Central memory CD4-positive, alpha-beta T cell (primary cell): Measurements from ENCODE around the gene OTOP3.
"Not testable (repeated sequence)": the region's sequence is repeated elsewhere in the genome, so short reads cannot be mapped to it uniquely, and the experiment has no call there.

Source experiments
- DNase-seq: peaks from one replicate; pipeline ENCODE4 v3.0.0; 2022
- total RNA-seq, 3 experiments: gene quantifications; one replicate each; lab custom pipeline; 2026; lab: John Stamatoyannopoulos, UW

The OTOP3 gene, protein sequence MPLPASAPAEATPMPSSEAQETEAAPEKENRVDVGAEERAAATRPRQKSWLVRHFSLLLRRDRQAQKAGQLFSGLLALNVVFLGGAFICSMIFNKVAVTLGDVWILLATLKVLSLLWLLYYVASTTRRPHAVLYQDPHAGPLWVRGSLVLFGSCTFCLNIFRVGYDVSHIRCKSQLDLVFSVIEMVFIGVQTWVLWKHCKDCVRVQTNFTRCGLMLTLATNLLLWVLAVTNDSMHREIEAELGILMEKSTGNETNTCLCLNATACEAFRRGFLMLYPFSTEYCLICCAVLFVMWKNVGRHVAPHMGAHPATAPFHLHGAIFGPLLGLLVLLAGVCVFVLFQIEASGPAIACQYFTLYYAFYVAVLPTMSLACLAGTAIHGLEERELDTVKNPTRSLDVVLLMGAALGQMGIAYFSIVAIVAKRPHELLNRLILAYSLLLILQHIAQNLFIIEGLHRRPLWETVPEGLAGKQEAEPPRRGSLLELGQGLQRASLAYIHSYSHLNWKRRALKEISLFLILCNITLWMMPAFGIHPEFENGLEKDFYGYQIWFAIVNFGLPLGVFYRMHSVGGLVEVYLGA
- total RNA-seq, result 0 reads per million in 3 experiments

DNA sequence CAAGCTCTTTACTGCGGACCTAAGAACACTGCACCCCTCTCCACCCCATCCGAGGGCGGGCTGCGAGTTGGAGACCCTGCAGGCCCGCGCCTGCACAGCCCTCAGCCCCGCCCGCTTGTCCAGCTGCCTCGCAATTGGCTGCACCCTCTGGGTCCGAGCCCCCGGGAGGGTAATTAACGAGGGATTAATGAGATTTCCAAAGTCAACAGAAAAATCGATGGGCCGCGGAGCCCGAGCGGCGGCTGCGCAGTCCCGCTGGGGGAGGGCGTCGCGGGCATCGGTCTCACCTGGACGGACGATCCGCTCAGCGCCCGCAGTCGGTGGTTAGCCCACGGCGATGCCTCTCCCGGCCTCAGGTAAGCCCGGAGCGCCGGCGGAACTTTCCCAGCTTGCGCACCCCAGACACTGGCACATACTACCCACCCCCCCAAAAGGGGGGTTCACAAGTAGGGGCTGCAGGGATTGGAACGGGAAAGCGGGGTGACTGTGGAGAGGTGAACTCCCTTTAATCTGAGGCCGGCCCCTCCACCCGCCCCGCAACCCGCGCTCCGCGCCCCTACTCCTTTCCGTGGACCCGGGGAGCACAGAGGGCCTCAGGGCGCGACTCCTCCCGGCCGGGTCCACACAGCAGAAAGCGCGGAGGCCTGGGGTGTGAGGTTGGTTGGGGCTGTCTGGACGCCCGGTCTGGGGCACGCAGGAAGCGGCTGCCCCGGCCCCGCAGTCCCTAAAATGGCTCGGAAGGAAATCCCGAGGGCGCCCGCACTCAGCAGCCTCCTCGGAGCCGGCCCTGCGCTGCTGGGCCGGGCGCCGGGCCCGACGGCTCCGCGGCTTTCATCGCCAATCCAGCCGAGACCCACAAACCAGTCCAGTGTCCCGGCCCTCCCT is at the start of gene OTOP3:
TSS of gene OTOP3 (plus strand) at position 314 of the 885 bp plus-strand sequence. CDS start at position 338, 24 bp downstream.
- no peak for DNase-seq

DNA sequence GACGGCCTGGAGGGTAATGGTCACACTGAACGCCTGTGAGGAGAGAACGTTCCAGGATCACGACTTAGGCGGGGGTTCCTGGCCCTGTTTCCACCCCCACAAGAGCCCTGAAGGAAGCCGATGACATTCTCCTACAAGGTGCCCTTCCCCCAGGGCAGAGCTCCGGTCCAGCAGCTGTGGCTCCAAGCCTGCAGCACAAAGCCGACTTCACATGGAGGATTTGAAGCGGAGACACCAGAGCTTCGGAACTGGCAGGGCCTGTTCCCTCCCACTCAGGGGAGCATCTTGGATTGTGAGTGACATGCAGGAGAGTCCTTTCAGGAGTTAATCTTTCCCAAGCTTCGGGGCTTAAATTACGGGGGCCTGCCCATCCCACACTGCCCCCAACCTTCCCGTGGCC is 47.2 kb upstream of the OTOP3 start:
- no peak for DNase-seq

DNA sequence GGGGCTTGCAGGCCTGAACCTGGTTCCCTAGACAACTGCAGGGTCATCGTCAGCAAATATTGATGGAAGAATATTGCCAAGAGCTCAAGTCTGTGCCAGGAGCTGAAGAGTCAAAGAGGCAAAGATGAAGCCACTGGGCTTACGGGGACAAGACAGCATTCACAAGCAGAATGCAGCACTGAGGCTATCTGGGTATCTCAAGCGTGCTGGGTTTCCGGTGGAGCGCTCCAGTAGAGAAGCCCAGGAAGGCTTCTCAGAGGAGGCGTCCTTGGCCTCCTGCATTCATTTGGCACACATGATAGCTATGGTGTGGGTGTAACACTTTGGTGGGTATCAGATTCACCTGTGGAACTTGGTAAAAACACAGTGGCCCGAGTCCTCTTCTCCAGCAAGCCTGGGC is 45.1 kb upstream of the OTOP3 start:
- DNase-seq, result no peak

DNA sequence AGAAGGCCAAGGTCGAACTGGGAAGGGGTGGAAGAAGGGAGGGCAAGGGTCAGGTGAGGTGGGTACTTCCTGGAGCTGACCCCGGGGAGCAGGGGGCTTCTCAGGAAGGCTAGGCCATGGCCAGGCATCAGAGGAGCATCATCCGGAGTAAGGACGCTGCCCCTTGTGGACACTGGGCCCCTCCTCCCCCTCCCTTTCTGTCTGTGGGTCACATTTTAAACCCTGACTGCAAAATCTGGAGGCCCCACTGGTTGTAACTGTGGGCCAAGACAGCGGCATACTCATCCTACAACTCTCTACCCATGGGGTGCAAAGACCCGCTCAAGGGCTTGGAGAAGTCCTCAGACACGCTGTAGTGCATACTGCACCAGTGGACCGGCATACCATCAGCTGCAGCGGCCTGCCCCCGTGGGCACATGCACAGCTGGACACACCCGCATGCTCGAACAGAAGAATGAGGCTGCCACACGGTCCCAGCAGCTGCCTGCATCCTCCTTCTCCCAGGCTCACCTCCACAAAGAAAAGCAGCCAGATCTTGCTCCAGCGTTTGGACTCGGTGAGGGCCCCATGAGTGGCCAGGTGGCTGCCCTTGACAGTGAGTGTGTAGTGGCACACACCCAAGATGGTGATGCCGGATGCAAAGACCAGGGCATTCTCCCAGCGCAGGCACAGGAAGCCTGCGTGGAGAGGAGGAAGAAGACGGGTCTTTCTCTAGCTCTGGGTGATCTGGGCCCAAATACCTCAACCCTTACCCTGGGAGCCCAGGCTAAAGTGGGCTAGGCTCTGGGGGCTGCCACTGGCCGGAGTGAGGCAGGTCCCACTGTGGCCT is 43.5 kb upstream of the OTOP3 start:
- no peak for DNase-seq

DNA sequence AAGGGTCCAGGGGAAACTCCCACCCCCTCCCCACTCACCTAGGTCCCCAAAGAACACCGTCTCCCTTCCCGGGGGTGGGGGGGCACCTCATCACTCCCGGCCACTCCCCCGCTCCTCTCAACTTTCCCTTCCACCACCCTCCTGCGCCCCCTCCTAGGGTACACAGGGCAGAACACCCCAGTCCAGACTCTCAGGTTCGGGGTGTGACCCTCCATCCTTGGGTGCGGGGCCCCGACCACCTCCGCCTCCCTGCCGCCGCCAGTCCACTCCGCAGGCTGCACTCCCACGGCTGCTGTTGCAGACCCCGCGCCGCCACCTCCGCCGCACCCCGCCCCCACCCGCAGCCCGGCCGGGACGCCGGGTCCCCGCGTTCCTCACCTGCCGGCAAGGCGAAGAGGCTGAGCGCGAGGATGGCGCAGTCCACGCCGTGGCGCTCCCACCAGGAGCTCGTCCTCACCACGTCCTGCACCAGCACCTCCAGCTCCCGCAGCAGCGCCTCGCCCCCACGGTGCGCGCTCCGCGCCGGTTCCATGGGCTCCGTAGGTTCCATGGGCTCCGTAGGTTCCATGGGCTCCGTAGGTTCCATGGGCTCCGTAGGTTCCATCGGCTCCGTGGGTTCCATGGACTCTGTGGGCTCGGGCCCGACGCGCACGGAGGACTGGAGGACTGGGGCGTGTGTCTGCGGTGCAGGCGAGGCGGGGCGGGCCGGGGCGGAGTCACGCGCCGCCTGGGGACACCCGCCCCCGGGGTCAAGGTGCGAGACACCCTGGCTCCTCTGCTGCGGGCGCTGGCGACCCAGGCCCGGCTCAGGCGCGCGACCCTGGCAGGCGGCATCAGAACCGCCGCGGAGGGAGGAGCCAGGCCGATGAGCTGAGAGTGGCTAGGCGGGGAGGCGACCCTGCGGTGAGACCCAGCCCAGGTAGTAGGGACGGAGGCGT is 42.5 kb upstream of the OTOP3 start, which contains the start of gene FADS6:
TSS of gene FADS6 (minus strand) at position 660 of the 938 bp plus-strand sequence. CDS start at position 622, 38 bp downstream.
- DNase-seq, result no peak

DNA sequence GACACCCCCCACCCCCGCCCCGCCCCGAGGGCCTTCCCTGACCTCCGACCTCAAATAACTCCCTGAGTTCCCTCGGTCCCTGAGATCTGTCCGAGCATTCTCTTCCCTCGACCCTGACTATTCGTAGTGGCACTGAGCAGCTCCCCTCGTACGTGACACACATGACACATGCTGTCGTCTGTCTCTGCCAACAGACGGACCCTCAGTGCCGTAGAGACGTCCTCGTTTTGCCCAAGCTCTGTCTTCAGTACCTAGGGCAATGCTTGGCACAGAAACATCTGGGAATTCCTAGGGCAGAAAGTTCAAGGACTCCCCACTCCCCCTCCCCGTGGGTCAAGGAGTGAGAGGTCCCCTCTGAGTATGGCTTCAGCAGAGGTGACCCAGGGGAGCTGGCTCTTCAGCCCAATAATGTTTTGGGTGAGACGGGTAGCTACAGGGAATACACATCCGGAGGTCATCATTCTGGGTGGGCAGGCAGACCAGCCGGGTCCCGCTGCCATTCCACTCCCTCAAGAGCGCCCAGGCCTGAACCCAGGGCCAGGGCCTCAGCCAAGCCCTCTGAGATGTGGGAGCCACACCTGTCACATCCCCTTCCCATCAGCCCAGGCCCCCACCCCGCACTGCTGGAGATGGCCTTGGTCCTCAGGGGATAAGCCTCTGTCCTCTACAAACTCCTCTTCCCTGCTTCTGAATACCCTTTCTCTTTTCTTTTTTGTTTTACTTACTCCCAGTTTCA is 41.6 kb upstream of the OTOP3 start:
- no peak for DNase-seq

DNA sequence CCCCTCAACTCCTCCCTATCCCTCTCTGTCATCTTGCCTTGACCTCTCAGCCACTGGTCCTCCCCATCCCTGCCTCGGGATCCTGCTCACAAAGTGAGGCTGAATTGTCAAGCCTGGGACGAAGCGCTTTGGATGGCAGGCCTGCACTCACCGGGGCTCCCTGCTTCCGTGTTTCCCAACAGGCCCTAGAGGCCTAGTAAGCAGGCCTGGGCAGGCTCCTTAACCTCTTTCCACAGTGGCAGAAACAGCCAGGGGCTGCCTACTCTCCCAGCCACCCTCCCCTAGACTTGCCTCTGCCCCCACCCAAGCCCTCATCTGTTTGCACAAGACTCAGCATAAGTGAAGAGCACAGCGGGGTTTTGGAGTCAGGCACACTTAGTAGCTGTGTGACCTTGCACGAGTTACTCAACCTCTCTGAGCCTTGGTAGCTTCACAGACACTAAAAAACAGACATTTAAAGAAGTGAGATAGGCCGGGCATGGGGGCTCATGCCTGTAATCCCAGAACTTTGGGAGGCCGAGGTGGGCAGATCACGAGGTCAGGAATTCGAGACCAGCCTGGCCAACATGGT is 37.2 kb upstream of the OTOP3 start:
- DNase-seq, result no peak

DNA sequence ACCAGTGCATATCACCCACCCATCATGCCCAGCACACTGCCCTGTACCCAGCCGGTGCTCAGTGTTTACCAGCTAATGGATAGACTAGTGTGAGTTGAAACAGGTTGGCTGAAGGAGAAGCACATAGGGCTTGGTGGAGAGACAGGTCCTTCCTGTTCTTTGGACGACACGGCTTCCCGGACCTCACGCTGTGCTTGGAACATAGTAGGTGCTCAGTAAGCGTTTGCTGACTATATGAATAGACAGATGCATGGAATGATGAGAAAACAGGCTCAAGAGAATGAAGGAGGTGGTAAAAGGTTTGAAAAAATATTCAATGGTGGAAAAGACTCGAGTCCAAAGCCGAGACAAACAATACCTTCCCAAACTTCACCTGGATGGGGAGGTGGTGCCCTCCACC is 35.5 kb upstream of the OTOP3 start:
- DNase-seq, result no peak

DNA sequence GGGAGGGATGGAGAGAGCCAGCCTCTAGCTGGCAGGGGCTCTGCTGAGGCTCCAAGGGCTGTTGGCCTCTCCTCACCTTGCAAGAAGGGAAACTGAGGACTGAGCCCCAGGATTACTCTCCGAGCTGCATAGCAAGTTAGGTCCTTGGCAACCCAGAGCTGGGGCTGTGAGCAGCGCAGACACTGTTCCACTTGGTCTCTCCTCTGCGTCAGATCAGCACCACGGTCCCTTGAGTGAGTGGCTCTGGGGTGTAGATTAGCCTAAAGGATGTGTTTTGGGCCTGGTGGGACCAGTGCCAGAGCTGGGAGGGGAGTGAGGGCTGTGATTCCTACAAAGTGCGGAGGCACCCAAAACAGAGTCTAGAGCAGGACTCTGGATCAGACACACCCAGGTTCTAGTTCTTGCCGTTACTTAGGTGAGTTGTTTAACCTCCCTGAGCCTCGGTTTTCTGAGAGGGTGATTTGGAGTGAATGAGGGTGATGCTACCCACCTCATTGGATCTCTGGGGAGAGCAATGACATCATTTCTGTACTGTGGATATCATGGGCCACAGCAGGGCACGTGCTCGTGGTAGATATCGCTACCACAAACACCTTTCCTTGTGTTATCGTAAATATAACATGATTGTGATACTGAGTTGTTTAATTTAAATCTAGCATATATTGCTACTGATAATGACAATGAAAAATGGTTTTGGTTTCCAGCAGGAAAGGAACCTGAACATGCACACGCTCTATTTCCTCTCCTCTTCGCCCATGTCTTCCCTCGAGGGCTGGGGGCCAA is 34.2 kb upstream of the OTOP3 start:
- DNase-seq, result no peak

DNA sequence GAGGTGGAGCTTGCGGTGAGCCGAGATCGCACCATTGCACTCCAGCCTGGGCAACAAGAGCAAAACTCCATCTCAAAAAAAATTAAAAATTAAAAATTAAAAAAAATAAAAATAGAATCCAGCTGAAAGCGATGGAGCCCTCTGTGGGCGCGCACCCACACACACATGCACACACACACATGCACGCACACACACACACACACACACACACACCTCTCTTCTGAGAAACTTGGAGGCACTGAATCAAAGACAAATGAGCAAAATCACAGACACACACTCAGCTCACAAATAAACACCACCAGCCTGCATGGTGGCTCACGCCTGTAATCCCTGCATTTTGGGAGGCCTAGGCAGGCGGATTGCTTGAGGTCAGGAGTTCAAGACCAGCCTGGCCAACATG is 32.7 kb upstream of the OTOP3 start:
- DNase-seq, result no peak

DNA sequence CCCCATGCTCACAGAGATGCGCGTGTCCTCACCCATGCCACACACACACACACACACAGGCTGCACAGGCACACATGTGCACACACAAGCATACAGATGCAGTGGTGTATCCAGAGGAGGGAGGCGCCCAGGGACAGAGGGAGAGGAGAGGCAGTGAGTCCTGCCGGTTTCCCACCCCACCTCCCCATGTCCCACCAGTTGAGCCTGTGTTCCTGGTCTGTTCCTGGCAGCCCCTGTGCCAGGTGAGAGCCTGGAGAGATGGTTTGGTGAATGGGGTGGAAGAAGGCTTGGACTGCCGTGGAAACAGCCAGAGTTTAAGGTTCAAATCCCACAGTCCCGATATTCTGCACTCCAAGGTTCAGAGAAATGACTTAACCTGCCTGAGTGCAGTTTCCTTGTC is 32.0 kb upstream of the OTOP3 start:
- DNase-seq, result no peak

DNA sequence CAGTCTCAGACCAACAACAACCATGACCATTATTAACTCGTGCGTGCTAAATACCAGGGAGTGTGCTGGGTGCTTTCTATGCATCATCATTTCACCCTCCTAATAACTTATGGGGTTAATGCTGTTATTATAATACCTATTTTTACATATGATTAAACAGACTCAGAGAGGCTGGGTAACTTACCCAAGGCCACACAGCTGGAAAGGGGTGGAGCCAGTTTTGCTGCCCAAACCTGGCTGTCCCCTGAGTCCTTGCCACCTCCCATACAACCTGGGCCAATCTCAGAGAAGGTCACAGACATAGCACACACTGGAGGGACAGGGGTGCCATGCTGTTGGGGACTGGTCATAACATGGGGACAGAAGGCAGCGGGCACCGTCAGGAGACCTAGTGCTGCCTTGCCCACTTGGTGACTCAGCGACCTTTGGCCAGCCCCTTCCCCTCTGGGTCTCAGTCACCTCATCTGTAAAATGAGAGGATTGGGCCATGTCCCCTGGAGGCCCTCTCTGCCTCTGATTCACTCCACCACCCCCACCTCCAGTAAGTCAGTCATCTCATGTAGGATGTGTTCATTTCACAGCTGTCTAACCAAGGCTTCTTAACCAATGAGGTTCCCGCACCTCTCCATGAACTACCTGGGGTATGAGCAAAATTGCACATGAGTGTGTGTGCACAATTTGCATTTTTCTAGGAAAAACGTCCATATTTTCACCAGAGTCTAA is 30.9 kb upstream of the OTOP3 start:
- DNase-seq, result no peak

DNA sequence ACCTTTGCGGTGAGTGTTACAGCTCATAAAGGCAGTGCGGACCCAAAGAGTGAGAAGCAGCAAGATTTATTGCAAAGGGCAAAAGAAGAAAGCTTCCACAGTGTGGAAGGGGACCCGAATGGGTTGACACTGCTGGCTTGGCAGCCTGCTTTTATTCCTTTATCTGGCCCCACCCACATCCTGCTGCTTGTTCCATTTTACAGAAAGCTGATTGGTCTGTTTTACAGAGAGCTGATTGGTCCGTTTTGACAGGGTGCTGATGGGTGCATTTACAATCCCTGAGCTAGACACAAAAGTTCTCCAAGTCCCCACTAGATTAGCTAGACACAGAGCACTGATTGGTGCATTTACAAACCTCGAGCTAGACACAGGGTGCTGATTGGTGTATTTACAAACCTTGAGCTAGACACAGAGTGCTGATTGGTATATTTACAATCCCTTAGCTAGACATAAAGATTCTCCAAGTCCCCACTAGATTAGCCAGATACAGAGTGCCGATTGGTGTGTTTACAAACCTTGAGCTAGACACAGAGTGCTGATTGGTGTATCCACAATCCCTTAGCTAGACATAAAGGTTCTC is 29.4 kb upstream of the OTOP3 start:
- DNase-seq, result not testable (repeated sequence)

DNA sequence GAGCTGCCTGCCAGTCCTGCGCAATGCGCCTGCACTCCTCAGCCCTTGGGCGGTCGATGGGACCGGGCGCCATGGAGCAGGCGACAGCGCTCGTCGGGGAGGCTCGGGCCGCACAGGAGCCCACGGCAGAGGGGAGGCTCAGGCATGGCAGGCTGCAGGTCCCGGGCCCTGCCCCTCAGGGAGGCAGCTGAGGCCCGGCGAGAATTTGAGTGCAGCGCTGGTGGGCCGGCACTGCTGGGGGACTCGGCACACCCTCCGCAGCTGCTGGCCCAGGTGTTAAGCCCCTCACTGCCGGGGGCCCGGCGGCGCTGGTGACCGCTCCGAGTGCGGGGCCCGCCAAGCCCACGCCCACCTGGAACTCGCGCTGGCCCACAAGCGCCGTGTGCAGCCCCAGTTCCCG is 28.7 kb upstream of the OTOP3 start:
- no peak for DNase-seq

DNA sequence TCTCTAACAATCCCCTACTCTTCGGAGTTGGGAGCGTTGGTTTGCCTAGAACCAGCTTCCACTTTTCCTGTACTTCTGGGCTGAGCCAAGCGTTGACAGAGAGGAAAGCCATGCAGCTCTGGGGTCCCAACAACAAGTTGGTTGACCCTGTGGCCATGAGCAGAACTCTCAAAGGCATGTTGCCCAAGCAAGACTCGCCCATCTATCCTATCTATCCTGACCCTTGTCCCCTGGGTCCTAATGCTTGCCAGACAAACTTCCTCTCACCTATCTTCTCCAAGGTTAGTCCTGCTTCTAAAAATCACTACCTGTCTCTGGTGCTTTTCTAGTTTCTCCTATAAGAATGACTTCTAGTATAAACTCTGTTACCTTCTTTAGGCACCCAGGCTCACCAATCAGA is 26.6 kb upstream of the OTOP3 start:
- DNase-seq, result not testable (repeated sequence)

DNA sequence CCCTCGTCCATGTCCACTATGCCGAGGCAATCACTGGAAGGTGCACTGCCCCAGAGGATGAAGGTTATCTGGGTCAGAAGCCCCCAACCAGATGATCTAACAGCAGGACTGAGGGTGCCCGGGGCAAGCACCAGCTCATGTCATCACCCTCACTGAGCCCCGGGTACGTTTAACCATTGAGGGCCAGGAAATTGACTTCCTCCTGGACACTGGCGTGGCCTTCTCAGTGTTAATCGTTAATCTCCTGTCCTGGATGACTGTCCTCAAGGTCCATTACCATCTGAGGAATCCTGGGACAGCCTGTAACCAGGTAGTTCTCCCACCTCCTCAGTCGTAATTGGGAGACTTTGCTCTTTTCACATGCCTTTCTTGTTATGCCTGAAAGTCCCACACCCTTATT is 24.3 kb upstream of the OTOP3 start:
- not testable (repeated sequence) for DNase-seq

DNA sequence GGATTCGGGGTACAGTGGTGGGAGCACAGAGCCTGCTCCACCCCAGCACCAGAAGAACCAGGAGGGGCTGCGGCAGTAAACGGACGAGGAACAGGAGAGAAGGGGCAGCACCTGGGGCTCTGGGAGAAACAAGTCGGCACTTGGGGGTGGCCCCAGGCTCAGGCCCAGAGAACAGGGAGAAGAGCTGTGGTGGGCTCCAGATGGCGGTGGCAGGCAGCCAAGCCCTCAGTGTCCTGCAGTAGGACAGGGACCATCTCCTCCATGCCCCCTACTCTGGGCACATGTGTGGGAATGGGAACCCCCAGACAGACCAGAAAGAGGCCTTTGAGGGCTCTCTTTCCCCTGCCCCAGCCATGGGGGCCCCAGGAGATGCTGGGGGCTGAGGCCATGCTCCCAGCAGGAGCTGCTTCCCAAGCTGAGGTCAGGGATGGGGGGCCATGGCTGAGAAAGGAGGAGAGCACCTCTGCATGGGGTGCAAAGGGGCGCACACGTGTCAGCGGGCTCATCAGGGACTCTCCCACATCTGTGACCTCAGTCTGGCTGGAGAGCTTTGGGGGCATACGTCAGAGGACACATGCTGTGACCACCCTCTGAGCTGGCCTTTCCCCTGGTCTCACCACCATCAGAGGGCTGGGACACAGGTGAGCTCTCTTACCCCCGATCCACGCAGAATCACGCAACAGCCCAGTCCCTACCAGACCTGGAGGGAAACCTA is 19.4 kb upstream of the OTOP3 start:
- no peak for DNase-seq

DNA sequence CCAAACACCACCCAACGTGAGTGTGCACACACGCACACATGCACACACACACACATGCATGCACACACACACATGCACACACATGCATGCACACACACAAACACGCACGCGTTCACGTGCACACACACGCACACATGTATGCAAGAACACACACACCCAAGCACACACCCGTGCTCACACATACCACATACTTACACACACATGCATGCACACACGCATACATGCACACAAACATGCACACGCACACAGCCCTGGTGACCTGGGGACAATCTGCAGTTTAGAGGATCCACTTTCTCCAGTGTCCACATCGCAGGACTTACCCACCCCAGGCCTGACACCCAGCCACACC is 18.9 kb upstream of the OTOP3 start:
- DNase-seq, result no peak
